Fibroblast of pulmonary artery (primary cell): ENCODE data around the gene MYO6.

ENCODE experiments used
- DNase-seq: peaks from one replicate; pipeline ENCODE4 v3.0.0-alpha.2; 2010; ENCODE audit warnings: low read depth
- H3K4me3 ChIP-seq: replicated peaks from 2 replicates; pipeline ENCODE4 v1.5.1; 2011; ENCODE audit warnings: low read depth, mild to moderate bottlenecking, control low read depth, low read length, moderate library complexity
- TF ChIP-seq, protein P1 (sequence below): IDR thresholded peaks from 2 replicates; pipeline ENCODE4 v1.5.1; 2011; ENCODE audit warnings: mild to moderate bottlenecking, control low read depth, low read length, inconsistent platforms; ENCODE audit errors: missing control alignments

MYO6 gene

DNA sequence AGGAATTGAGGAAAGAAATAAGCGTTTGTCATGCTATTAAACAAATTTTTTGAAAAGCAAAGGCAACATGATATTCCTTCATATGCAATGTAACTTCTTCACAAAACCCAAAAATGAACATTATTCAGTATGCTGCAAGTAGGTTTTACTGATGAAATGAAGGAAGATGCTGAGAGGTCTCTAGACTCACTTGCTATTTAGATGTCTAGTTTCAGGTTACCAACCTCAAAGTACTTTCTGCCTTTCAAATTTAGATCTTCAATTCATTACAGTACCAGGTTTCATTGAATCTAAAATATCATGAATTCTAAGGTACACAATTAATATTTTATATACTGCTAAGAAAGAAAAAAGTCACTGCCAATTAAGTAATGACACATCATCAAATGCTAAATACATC lies 39.9 kb downstream of the MYO6 start:
- no peak overlapping the region for H3K4me3 ChIP-seq
- TF ChIP-seq, protein P1, sequence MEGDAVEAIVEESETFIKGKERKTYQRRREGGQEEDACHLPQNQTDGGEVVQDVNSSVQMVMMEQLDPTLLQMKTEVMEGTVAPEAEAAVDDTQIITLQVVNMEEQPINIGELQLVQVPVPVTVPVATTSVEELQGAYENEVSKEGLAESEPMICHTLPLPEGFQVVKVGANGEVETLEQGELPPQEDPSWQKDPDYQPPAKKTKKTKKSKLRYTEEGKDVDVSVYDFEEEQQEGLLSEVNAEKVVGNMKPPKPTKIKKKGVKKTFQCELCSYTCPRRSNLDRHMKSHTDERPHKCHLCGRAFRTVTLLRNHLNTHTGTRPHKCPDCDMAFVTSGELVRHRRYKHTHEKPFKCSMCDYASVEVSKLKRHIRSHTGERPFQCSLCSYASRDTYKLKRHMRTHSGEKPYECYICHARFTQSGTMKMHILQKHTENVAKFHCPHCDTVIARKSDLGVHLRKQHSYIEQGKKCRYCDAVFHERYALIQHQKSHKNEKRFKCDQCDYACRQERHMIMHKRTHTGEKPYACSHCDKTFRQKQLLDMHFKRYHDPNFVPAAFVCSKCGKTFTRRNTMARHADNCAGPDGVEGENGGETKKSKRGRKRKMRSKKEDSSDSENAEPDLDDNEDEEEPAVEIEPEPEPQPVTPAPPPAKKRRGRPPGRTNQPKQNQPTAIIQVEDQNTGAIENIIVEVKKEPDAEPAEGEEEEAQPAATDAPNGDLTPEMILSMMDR = no peak
- DNase-seq = no peak

DNA sequence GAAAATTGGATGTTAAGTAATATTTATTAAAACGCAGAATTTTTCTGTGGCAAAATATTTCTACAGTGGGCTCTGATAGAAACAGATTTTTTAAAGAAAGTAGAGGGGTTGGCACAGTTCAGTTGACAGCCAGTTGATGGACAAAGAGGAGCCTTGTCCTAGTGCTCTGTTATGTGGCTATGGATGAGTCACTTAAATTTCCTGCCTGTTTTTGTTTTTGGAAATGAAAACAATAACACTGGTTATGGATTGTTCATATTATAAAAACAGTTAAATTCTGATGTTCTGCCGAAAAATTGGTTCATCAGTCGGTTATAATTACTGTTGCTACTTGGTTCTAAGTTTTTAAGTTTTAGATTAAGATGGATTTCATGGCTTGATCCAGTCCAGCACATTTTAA lies 42.8 kb downstream of the MYO6 start:
- no peak overlapping the region for H3K4me3 ChIP-seq
- DNase-seq = peak; percentile 28
- TF ChIP-seq, protein P1 = no peak

DNA sequence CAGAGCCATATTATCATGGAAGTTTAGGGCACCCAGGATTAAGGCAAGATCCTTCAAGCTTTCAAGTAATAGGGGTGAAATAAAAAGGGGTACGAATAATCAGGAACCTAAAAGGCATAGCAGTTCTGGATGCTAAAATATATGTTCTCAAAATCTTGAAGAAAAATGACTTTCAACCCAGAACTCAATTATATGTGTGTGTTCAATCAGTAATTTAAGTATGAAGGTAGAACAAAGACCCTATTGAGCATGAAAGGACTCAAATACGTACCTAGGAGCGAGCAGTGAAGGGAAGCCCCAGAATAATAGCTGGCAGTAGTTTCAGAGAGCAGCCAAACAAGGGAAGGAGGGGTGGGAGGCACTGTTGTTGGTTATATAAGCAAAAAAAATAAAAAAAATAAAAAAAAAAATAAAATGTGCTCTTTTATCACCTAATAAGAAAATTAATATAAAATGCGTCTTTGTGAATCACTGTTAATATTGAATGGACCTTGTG lies 45.4 kb downstream of the MYO6 start:
- no peak overlapping the region for H3K4me3 ChIP-seq
- TF ChIP-seq, protein P1 = no peak
- no peak for DNase-seq

DNA sequence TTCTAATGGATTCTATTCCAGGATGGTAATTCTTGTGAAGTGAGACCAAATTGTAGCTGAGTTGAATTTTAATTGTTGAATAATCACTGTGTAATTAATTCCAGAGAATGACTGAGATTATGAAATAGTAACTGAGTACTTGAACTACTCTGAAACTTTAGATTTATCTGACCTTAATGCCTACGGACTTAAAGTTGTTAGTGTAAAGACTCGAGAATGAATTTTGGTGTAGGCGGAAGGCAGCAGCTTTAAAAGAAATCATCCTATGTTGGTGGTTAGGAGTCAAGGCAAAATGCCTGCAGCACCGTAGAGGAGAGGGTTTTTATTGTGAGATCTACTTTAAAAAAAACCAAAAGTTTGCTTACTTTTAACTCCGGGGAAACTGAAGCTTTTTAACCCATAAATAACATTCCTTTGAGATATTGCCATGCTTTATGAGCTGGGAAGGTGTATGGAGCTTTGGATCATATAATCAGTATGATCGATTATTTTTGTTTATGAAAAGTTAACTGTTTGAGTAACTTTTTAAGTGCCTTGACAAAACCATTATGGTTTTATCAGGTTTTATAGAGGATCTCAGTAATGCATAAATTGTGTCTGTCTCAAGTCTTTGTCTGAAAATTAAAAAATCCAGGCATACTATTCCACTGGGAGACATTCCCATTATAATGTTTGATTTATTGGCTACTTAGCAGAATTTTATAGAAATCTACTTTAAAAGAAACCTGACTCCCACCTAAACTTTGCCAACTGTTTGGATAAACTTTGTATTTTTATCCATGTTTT lies 46.1 kb downstream of the MYO6 start:
- H3K4me3 ChIP-seq = no peak overlapping the region
- TF ChIP-seq, protein P1 = no peak
- no peak for DNase-seq

DNA sequence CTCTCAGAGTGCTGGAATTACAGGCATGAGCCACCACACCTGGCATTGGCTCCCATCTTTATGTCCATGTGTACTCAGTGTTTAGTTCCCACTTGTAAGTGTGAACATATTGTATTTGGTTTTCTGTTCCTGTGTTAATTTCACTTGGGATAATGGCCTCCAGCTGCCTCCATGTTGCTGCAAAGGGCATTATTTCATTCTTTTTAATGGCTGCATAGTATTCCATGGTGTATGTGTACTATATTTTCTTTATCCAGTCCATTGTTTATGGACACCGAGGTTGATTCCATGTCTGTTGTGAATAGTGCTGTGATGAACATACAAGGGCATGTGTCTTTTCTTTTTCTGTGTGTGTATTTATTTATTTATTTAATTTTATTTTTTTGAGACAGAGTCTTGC lies 47.7 kb downstream of the MYO6 start:
- DNase-seq = no peak
- TF ChIP-seq, protein P1 = no peak
- H3K4me3 ChIP-seq = no peak overlapping the region

DNA sequence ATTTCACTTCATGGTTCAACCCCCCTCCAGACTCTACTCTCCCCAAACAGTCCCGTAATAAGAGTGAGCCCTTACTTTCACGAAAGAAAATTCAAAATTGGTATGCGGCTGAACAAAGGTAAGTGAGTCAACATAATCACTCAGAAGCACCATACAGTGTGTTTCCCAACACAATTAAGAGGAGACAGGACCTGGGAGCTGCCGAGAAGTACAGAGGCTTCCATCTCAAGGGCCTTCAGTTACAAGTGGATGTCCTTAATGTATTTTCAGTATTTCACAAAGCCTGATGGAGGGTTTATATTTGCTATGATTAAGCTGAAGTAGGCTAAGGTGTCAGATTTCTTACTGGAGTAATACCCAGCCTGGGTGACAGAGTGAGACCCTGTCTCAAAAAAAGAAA lies 51.1 kb downstream of the MYO6 start:
- TF ChIP-seq, protein P1 = no peak

More for the DNA sequence above, 51.1 kb downstream of the MYO6 start:
- H3K4me3 ChIP-seq = no peak overlapping the region
- no peak for DNase-seq
